Measurements from ENCODE around the gene ZNF429. TPM values are rescaled to one million over a fixed set of nuclear protein-coding genes. Genes with fewer than 3 reads are reported as not detected.
A peak's percentile ranks its signal among the peaks of the same experiment; 100 is the strongest.
"Not testable (repeated sequence)": the region's sequence is repeated elsewhere in the genome, so short reads cannot be mapped to it uniquely, and the experiment has no call there.

Gene ZNF429
- total RNA-seq, 2 experiments from 2014 or later = 10.2 TPM

GRCh38 chr19:21595185-21595584 is 89.8 kb downstream of the ZNF429 start:
- no peaks in the 10 kb centered on the region for H3K36me3 Mint-ChIP-seq (ENCODE audit: low read depth)

GRCh38 chr19:21602082-21602658 is 96.8 kb downstream of the ZNF429 start:
- Mint-ChIP-seq H3K9me3 (no peaks in the 10 kb centered on the region), H3K36me3 (ENCODE audit: low read depth) (no peaks in the 10 kb centered on the region), H3K27ac (no peak overlapping the region), H3K27me3 (ENCODE audit: low read depth) (no peaks in the 10 kb centered on the region), H3K4me3 (no peak overlapping the region), H3K4me1 (ENCODE audit: low read depth) (peaks cover 22% of the 10 kb centered on the region)
- CTCF ChIA-PET = no interaction called here
- intact Hi-C loops (cut with micrococcal nuclease) = no loop called here
- no peak for DNase-seq

More at GRCh38 chr19:21595185-21595584, 89.8 kb downstream of the ZNF429 start:
- Mint-ChIP-seq H3K4me1 (ENCODE audit: low read depth) (no peaks in the 10 kb centered on the region), H3K4me3 (no peak overlapping the region), H3K27ac (no peak overlapping the region), H3K9me3 (no peaks in the 10 kb centered on the region), H3K27me3 (ENCODE audit: low read depth) (no peaks in the 10 kb centered on the region)
- CTCF ChIA-PET = interaction anchor here (1.0 kb wide), 1 partner anchor 10 kb away, joined by 4 read pairs; no protein-coding TSS in a partner anchor
- intact Hi-C loops (cut with micrococcal nuclease) = no loop called here
- no peak for DNase-seq

- intact Hi-C loops (cut with micrococcal nuclease); H3K9me3 Mint-ChIP-seq; CTCF ChIA-PET; H3K27ac Mint-ChIP-seq; H3K27me3 Mint-ChIP-seq (ENCODE audit: low read depth); DNase-seq; H3K36me3 Mint-ChIP-seq (ENCODE audit: low read depth); H3K4me3 Mint-ChIP-seq: not testable (repeated sequence)
- H3K4me1 Mint-ChIP-seq (ENCODE audit: low read depth) = peaks cover 22% of the 10 kb centered on the region
Measured at GRCh38 chr19:21602659-21603430, 97.4 kb downstream of the ZNF429 start.

GRCh38 chr19:21603431-21604231 is 98.2 kb downstream of the ZNF429 start:
- CTCF ChIA-PET = interaction anchor here (0.7 to 1.1 kb wide), 2 partner anchors 96 to 1039 kb away, joined by 3 to 4 read pairs; no protein-coding TSS in a partner anchor
- no peak for DNase-seq
- H3K27ac Mint-ChIP-seq = no peak overlapping the region

DNA sequence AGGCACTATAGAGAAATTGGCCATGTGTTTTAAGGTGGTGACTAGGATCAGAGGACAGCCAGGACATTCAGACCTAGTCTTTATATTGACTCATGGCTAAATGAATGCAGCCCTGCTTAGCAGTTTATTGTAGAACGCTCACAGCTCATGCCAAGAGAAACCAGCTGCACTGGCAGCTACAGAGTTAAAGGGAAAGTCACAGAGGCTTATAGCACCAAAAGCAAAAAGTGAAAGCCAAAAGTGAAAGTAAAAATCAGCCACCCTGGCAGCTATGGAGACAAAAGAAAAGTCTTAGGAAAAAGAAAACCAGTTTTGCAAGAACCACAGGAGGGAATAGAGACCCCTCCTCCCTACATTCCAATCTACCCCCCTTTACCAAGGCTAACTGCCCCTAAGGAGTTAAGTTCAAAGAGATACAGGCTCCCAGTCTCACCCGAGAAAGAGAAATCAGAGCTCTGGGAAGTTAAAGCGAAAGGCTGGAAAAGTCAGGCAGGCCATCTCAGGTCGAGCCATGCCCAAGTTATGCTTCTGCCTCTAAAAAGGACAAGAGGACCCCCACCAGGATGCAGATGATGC is 99.0 kb downstream of the ZNF429 start:
- H3K4me1 Mint-ChIP-seq (ENCODE audit: low read depth) = peaks cover 22% of the 10 kb centered on the region

More at GRCh38 chr19:21603431-21604231, 98.2 kb downstream of the ZNF429 start:
- H3K9me3 Mint-ChIP-seq = no peaks in the 10 kb centered on the region
- no peaks in the 10 kb centered on the region for H3K27me3 Mint-ChIP-seq (ENCODE audit: low read depth)
- H3K4me3 Mint-ChIP-seq = peak overlapping the region; percentile 78
- intact Hi-C loops (cut with micrococcal nuclease) = loop anchor here (2.0 kb wide), 2 partner anchors 35 to 99 kb away; partner anchors contain the start of gene ZNF429
- no peaks in the 10 kb centered on the region for H3K36me3 Mint-ChIP-seq (ENCODE audit: low read depth)
- H3K4me1 Mint-ChIP-seq (ENCODE audit: low read depth) = peaks cover 22% of the 10 kb centered on the region

More for the DNA sequence above, 99.0 kb downstream of the ZNF429 start:
- Mint-ChIP-seq H3K27me3 (ENCODE audit: low read depth) (no peaks in the 10 kb centered on the region), H3K9me3 (no peaks in the 10 kb centered on the region), H3K36me3 (ENCODE audit: low read depth) (no peaks in the 10 kb centered on the region), H3K4me3 (peak overlapping the region; percentile 78), H3K27ac (peak overlapping the region; percentile 82)
- CTCF ChIA-PET = interaction anchor here (0.7 to 1.1 kb wide), 3 partner anchors 9 to 1040 kb away, joined by 3 to 4 read pairs (median 4); no protein-coding TSS in a partner anchor
- peak; percentile 38 for DNase-seq
- intact Hi-C loops (cut with micrococcal nuclease) = loop anchor here (2.0 kb wide), 2 partner anchors 36 to 100 kb away; partner anchors contain the start of gene ZNF429

Other genes with a start within 250 kb of the ZNF429 start
- gene ZNF708, start 176.2 kb upstream of the ZNF429 start, total RNA-seq = 10 to 100 TPM in 1 of 2 experiments, 1 to 10 TPM in 1; 7.8 to 10.9 TPM
- gene ZNF738, start 146.6 kb upstream of the ZNF429 start, total RNA-seq = 10 to 100 TPM; 16.6 to 17.1 TPM
- gene ZNF493, start 108.5 kb upstream of the ZNF429 start, total RNA-seq = 10 to 100 TPM; 10.3 to 10.9 TPM